Measurements from ENCODE around the gene C14orf180. TPM values are rescaled to one million over a fixed set of nuclear protein-coding genes. Genes with fewer than 3 reads are reported as not detected.

The C14orf180 gene
- total and polyA plus RNA-seq, 2 donors (not counting 1 experiment from before 2014, with no cell fraction given), result not detected

DNA sequence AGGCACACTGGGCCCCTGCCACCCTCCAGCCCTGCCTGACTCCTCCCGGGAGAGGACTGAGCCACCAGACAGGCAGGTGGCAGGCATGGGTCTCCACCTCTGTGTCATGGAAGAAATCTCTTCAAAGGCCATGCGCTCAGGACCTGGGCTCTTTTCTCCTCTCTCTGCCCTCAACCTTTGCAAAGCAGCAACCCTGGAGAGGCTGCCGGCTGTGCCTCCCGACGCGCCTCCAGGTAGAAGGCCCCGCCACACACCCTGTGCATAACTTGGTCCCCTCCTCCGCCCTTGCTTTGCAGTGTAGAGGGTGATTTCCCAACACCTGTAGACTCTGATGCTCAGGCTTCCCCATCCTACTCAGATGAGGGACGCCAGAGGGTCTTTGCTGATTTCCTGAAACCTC lies 53.2 kb downstream of the C14orf180 start:
- H3K27ac ChIP-seq (ENCODE audit: insufficient read depth, low read length), result no peak overlapping the region
- H3K4me3 ChIP-seq (replicated peaks in 1 of 4; ENCODE audit: control extremely low read depth in 1 of 4, insufficient read depth in 1 of 4, low read depth in 3 of 4, low read length in 4 of 4), result no peak overlapping the region
- no peak overlapping the region for H3K4me2 ChIP-seq (ENCODE audit: extremely low read depth, insufficient read depth, low read length)
- H3K4me1 ChIP-seq (ENCODE audit: control insufficient read depth, extremely low read depth, insufficient read depth, low read length), result no peaks in the 10 kb centered on the region
- no peaks in the 10 kb centered on the region for H3K27me3 ChIP-seq (ENCODE audit: control insufficient read depth, insufficient read depth, low read length)
- H2AFZ ChIP-seq (ENCODE audit: low read length), result no peak overlapping the region
- DNase-seq (ENCODE audit: low read depth in 2 of 2), result no peak
- TF ChIP-seq, protein P1, sequence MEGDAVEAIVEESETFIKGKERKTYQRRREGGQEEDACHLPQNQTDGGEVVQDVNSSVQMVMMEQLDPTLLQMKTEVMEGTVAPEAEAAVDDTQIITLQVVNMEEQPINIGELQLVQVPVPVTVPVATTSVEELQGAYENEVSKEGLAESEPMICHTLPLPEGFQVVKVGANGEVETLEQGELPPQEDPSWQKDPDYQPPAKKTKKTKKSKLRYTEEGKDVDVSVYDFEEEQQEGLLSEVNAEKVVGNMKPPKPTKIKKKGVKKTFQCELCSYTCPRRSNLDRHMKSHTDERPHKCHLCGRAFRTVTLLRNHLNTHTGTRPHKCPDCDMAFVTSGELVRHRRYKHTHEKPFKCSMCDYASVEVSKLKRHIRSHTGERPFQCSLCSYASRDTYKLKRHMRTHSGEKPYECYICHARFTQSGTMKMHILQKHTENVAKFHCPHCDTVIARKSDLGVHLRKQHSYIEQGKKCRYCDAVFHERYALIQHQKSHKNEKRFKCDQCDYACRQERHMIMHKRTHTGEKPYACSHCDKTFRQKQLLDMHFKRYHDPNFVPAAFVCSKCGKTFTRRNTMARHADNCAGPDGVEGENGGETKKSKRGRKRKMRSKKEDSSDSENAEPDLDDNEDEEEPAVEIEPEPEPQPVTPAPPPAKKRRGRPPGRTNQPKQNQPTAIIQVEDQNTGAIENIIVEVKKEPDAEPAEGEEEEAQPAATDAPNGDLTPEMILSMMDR (conservative IDR thresholded peaks at IDR 0.05 in 1 of 2, IDR thresholded peaks at IDR 0.05 in 1 of 2; ENCODE audit: low read depth in 1 of 2, low read length in 2 of 2), result no peak
- TF ChIP-seq EZH2 (IDR thresholded peaks at IDR 0.05; ENCODE audit: low read length, missing control alignments), result no peak
- no peaks in the 10 kb centered on the region for H3K36me3 ChIP-seq (ENCODE audit: control insufficient read depth, insufficient read depth, low read length)
- H3K9ac ChIP-seq (ENCODE audit: insufficient read depth, low read length), result no peak overlapping the region
- H3K79me2 ChIP-seq (ENCODE audit: control insufficient read depth, insufficient read depth, low read length), result no peaks in the 10 kb centered on the region
- no peaks in the 10 kb centered on the region for H3K9me3 ChIP-seq (ENCODE audit: control insufficient read depth, insufficient read depth, low read depth, low read length)
- no peaks in the 10 kb centered on the region for H4K20me1 ChIP-seq (ENCODE audit: control insufficient read depth, extremely low read depth, insufficient read depth, low read length)

DNA sequence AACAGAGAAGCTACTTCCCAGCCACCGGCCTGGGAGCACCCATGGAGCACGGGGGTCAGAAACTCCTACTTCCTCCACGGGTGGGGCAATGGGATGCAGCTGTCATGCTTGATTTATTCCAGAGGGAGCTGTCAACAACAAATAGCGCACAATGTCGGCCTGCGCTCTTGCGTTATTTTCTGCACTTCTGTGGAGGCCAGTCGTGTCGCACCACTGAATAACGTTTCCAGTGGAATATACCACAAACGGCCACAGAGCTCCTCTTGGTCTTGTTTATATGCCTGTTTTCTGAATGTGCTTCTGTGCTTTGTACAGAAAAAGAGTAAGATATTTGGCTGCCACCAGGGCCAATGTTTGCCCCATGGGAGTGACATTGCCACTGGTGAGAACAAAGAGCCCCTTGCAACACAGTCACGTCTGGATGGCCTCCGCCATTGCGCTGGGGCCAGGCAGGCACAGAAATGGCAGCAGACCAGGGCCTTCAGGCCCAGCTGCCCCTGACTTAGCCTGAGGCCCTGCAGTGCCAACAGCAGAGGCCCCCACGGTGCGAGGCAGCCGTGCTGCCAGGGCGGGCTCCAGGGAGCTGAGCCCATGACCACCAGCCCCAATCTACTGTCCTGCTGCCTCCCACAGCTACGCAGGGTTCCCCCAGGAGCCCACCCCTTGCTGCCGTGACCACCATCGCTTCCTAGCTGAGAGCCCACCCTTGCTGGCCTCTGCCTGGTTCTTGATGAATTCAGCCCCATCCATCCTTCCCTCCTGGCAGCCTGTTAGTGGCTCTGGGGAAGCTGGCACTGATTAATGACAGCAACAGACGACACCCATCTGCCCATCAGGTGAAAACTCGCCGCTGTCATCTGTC lies 53.9 kb downstream of the C14orf180 start:
- H3K79me2 ChIP-seq (ENCODE audit: control insufficient read depth, insufficient read depth, low read length), result no peaks in the 10 kb centered on the region
- no peaks in the 10 kb centered on the region for H3K27me3 ChIP-seq (ENCODE audit: control insufficient read depth, insufficient read depth, low read length)
- H4K20me1 ChIP-seq (ENCODE audit: control insufficient read depth, extremely low read depth, insufficient read depth, low read length), result no peaks in the 10 kb centered on the region
- no peaks in the 10 kb centered on the region for H3K9me3 ChIP-seq (ENCODE audit: control insufficient read depth, insufficient read depth, low read depth, low read length)
- no peaks in the 10 kb centered on the region for H3K36me3 ChIP-seq (ENCODE audit: control insufficient read depth, insufficient read depth, low read length)
- no peak for DNase-seq (ENCODE audit: low read depth in 2 of 2)
- no peaks in the 10 kb centered on the region for H3K4me1 ChIP-seq (ENCODE audit: control insufficient read depth, extremely low read depth, insufficient read depth, low read length)
- no peak overlapping the region for H3K4me3 ChIP-seq (replicated peaks in 1 of 4; ENCODE audit: control extremely low read depth in 1 of 4, insufficient read depth in 1 of 4, low read depth in 3 of 4, low read length in 4 of 4)
- H3K27ac ChIP-seq (ENCODE audit: insufficient read depth, low read length), result no peak overlapping the region
- no peak overlapping the region for H3K9ac ChIP-seq (ENCODE audit: insufficient read depth, low read length)
- no peak overlapping the region for H3K4me2 ChIP-seq (ENCODE audit: extremely low read depth, insufficient read depth, low read length)
- no peak for TF ChIP-seq EZH2 (IDR thresholded peaks at IDR 0.05; ENCODE audit: low read length, missing control alignments)
- TF ChIP-seq, protein P1 (conservative IDR thresholded peaks at IDR 0.05 in 1 of 2, IDR thresholded peaks at IDR 0.05 in 1 of 2; ENCODE audit: low read depth in 1 of 2, low read length in 2 of 2), result no peak
- H2AFZ ChIP-seq (ENCODE audit: low read length), result no peak overlapping the region

DNA sequence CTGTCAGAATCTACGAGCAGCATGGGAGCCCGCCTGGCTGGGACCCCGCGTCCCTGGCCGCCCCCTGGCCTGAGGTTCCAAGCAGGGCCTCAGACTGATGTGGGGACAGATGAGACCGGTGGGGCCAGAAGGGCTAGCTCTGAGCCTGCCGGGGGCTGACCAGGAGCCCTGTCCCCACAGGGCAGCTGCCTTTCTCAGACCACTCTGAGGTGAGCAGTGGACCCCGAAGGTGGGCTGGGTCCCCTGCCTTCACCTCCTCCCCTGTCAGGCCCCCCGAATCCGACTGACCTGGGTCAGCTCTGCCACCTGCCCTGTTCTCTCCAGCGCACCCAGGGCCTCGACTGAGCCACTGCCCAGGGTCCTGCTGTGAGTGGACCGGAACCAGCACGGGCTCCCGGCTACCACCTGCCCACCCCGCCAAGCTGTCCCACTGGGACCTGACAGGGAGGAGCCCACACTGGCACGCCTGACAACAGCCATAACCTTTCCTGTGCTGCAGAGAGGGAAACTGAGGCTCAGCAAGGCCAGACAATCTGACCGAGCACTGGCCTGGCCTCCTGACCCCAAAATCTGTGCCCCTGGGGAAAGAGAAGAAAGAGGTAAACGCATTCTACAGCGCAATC lies 54.7 kb downstream of the C14orf180 start:
- H3K9ac ChIP-seq (ENCODE audit: insufficient read depth, low read length), result no peak overlapping the region
- no peak overlapping the region for H2AFZ ChIP-seq (ENCODE audit: low read length)
- H3K36me3 ChIP-seq (ENCODE audit: control insufficient read depth, insufficient read depth, low read length), result no peaks in the 10 kb centered on the region
- no peaks in the 10 kb centered on the region for H3K9me3 ChIP-seq (ENCODE audit: control insufficient read depth, insufficient read depth, low read depth, low read length)
- H3K27ac ChIP-seq (ENCODE audit: insufficient read depth, low read length), result no peak overlapping the region
- H3K4me2 ChIP-seq (ENCODE audit: extremely low read depth, insufficient read depth, low read length), result no peak overlapping the region
- no peaks in the 10 kb centered on the region for H3K27me3 ChIP-seq (ENCODE audit: control insufficient read depth, insufficient read depth, low read length)
- H3K4me1 ChIP-seq (ENCODE audit: control insufficient read depth, extremely low read depth, insufficient read depth, low read length), result no peaks in the 10 kb centered on the region
- H3K4me3 ChIP-seq (replicated peaks in 1 of 4; ENCODE audit: control extremely low read depth in 1 of 4, insufficient read depth in 1 of 4, low read depth in 3 of 4, low read length in 4 of 4), result no peak overlapping the region
- H3K79me2 ChIP-seq (ENCODE audit: control insufficient read depth, insufficient read depth, low read length), result no peaks in the 10 kb centered on the region
- TF ChIP-seq, protein P1 (conservative IDR thresholded peaks at IDR 0.05 in 1 of 2, IDR thresholded peaks at IDR 0.05 in 1 of 2; ENCODE audit: low read depth in 1 of 2, low read length in 2 of 2), result no peak
- H4K20me1 ChIP-seq (ENCODE audit: control insufficient read depth, extremely low read depth, insufficient read depth, low read length), result no peaks in the 10 kb centered on the region
- DNase-seq (ENCODE audit: low read depth in 2 of 2), result no peak
